GM12878 (cell line): Measurements from ENCODE around the gene ZSCAN23. TPM values are rescaled to one million over a fixed set of nuclear protein-coding genes. Genes with fewer than 3 reads are reported as not detected.

Experiments
- ATAC-seq: fragments of 200-7000 bp; cut with Tn5 transposase; 3 replicates; pipeline ENCODE4 v1.9.1; 2020; ENCODE audit warnings: mild to moderate bottlenecking, moderate library complexity
- BruUV-seq: library from RNA; stranded (reverse); fragments of 400-500 nt; replicated peaks from 2 replicates; lab custom pipeline; 2021; lab: Mats Ljungman, UMichigan
- CTCF ChIA-PET: fragments of 300-600 bp; sonication (Branson Sonifier 250); formaldehyde crosslinking; extraction: SDS; loops from one replicate; lab custom pipeline; 2021; ENCODE audit warnings: inconsistent platforms; lab: Yijun Ruan, JAX
- POLR2A ChIA-PET: fragments of 350-600 bp; formaldehyde crosslinking; extraction: SDS; loops from one replicate; lab custom pipeline; 2021; ENCODE audit warnings: inconsistent platforms; lab: Charles Lee
- RAD21 ChIA-PET: fragments of 300-600 bp; sonication (Branson Sonifier 250); formaldehyde crosslinking; loops from one replicate; lab custom pipeline; 2023; ENCODE audit warnings: antibody characterized with exemption; ENCODE audit not compliant: unreplicated experiment; lab: Charles Lee
- SMC1A ChIA-PET: fragments of 300-600 bp; sonication (Branson Sonifier 250); formaldehyde crosslinking; loops from one replicate; lab custom pipeline; 2023; ENCODE audit not compliant: unreplicated experiment, uncharacterized antibody; lab: Charles Lee
- DNase-seq: peaks from one replicate; pipeline ENCODE4 v3.0.0-alpha.2; 2011; ENCODE audit warnings: low read depth, low spot score
- FAIRE-seq: peaks from 3 replicates; lab custom pipeline; 2011; peaks lifted over from hg19 to GRCh38; lab: Jason Lieb, UNC
- H2AFZ ChIP-seq: 2 replicates; pipeline ENCODE4 v1.6.0; 2011; ENCODE audit warnings: low read depth, low read length, control low read depth; ENCODE audit not compliant: control insufficient read depth
- H3K27ac ChIP-seq: 2 replicates; pipeline ENCODE4 v1.5.1; 2011; ENCODE audit warnings: control low read depth; ENCODE audit not compliant: control insufficient read depth, insufficient read depth
- H3K27me3 ChIP-seq, 2 experiments: replicated peaks in 1 of 2; 2 replicates each; pipeline versions ENCODE4 v1.6.0 to v1.6.1; 2011; ENCODE audit warnings: low read length in 1 of 2; ENCODE audit not compliant: control insufficient read depth in 2 of 2, insufficient read depth in 2 of 2
- H3K36me3 ChIP-seq, 2 experiments: 2 replicates each; pipeline ENCODE4 v1.5.1; 2011; ENCODE audit warnings: low read length in 1 of 2; ENCODE audit not compliant: control insufficient read depth in 2 of 2, insufficient read depth in 2 of 2
- H3K4me1 ChIP-seq: 2 replicates; pipeline ENCODE4 v1.6.1; 2011; ENCODE audit warnings: mild to moderate bottlenecking, low read length, moderate library complexity, mixed read lengths; ENCODE audit not compliant: control insufficient read depth, insufficient read depth
- H3K4me2 ChIP-seq: 2 replicates; pipeline ENCODE4 v1.6.0; 2011; ENCODE audit warnings: control low read depth; ENCODE audit not compliant: control insufficient read depth, insufficient read depth
- H3K4me3 ChIP-seq: fragments of 200-600 bp; sonication (generic); 2 replicates; pipeline ENCODE4 v1.5.1; 2016
- H3K79me2 ChIP-seq: 2 replicates; pipeline ENCODE4 v1.6.0; 2011; ENCODE audit warnings: low read length; ENCODE audit not compliant: control insufficient read depth, insufficient read depth
- H3K9ac ChIP-seq: 2 replicates; pipeline ENCODE4 v1.8.0; 2011; ENCODE audit warnings: low read length, control low read depth, mixed read lengths; ENCODE audit not compliant: control insufficient read depth, insufficient read depth
- H3K9me3 ChIP-seq: replicated peaks from 3 replicates; pipeline ENCODE4 v1.5.1; 2011; ENCODE audit warnings: mild to moderate bottlenecking, low read length; ENCODE audit not compliant: control insufficient read depth, insufficient read depth
- H4K20me1 ChIP-seq: 2 replicates; pipeline ENCODE4 v1.6.0; 2011; ENCODE audit not compliant: control insufficient read depth, insufficient read depth
- BACH1 ChIP-seq: fragments of 450-650 bp; IDR thresholded peaks from 2 replicates; pipeline ENCODE4 v1.6.1; 2017; ENCODE audit warnings: mild to moderate bottlenecking, borderline replicate concordance
- BMI1 ChIP-seq: fragments of 450-650 bp; IDR thresholded peaks from 2 replicates; pipeline ENCODE4 v1.6.1; 2016; ENCODE audit warnings: mild to moderate bottlenecking, moderate library complexity, borderline replicate concordance
- CEBPB ChIP-seq, 2 experiments: fragments of 150-350 bp in 1 of 2; IDR thresholded peaks; 2 replicates each; pipeline ENCODE4 v1.6.1; 2012 to 2014; ENCODE audit warnings: low read depth in 2 of 2, low read length in 2 of 2, borderline replicate concordance in 1 of 2, inconsistent platforms in 1 of 2
- CHD1 ChIP-seq: IDR thresholded peaks from 2 replicates; pipeline ENCODE4 v1.6.1; 2012; ENCODE audit warnings: low read depth, low read length, improper control_type of control experiment
- MTA2 ChIP-seq: fragments of 450-650 bp; IDR thresholded peaks from 2 replicates; pipeline ENCODE4 v1.6.1; 2016; ENCODE audit warnings: low read depth, mild to moderate bottlenecking, moderate library complexity
- NFIC ChIP-seq: IDR thresholded peaks from 2 replicates; pipeline ENCODE4 v1.6.1; 2012; ENCODE audit warnings: low read depth, mild to moderate bottlenecking, inconsistent platforms, low read length, moderate library complexity
- NR2F1 ChIP-seq: fragments of 450-650 bp; conservative IDR thresholded peaks from 2 replicates; pipeline ENCODE4 v1.6.1; 2017; ENCODE audit warnings: mild to moderate bottlenecking
- RAD51 ChIP-seq: fragments of 450-650 bp; IDR thresholded peaks from 2 replicates; pipeline ENCODE4 v1.6.1; 2016; ENCODE audit warnings: moderate library complexity, mild to moderate bottlenecking, inconsistent platforms
- RBBP5 ChIP-seq: fragments of 200-600 bp; sonication (generic); conservative IDR thresholded peaks from 2 replicates; pipeline ENCODE4 v1.6.1; 2016
- SRF ChIP-seq, 2 experiments: IDR thresholded peaks; 2 replicates each; pipeline ENCODE4 v1.6.1; 2011; ENCODE audit warnings: low read depth in 2 of 2, low read length in 2 of 2, mild to moderate bottlenecking in 1 of 2, moderate library complexity in 1 of 2
- SUPT20H ChIP-seq: IDR thresholded peaks from 2 replicates; pipeline ENCODE4 v1.6.1; 2011; ENCODE audit warnings: low read depth, mild to moderate bottlenecking, low read length, moderate library complexity, borderline replicate concordance; ENCODE audit not compliant: control insufficient read depth
- SUZ12 ChIP-seq: fragments of 200-600 bp; sonication (generic); IDR thresholded peaks from one replicate; pipeline ENCODE4 v1.6.1; 2018; ENCODE audit warnings: antibody characterized with exemption, mild to moderate bottlenecking; ENCODE audit not compliant: unreplicated experiment
- YY1 ChIP-seq: IDR thresholded peaks from 2 replicates; pipeline ENCODE4 v1.6.1; 2011; ENCODE audit warnings: low read depth, mild to moderate bottlenecking, low read length
- WGBS: methylation state at CpG from one replicate; pipeline ENCODE4 v1.1.6; 2016; ENCODE audit warnings: low lambda C conversion rate; ENCODE audit not compliant: insufficient replicate concordance, insufficient coverage; ENCODE audit errors: missing lambda C conversion rate; 5-methylcytosine and 5-hydroxymethylcytosine counted together
- in situ Hi-C: fragments of 300-500 bp; cut with MboI; formaldehyde crosslinking; loops from 9 replicates; pipeline ENCODE4 v1.14.3; 2018; ENCODE audit warnings: mixed read lengths
- intact Hi-C: fragments of 100-400 bp; cut with micrococcal nuclease; formaldehyde crosslinking; loops from one replicate; pipeline ENCODE4 v1.14.2; 2022; ENCODE audit not compliant: unreplicated experiment
- polyA plus RNA-seq, 11 experiments: library from polyadenylated mRNA; depleted of rRNA in 4 of 11; unstranded in 6 of 11; stranded (reverse) in 5 of 11; fragments of >200 nt; fragmentation: Nextera tagmentation in 4 of 11; fragmentation: Illumina TruSeq in 1 of 11; extraction: Ambion mirVana in 4 of 11; extraction: Trizol in 1 of 11; gene quantifications; 1 replicate in 1 of 11; 2 replicates in 10 of 11; pipeline versions ENCODE4 v1.2.1 to v1.2.3, GENCODE V29; 2011 to 2016; ENCODE audit warnings: inconsistent platforms in 2 of 11, missing spikeins in 2 of 11, low read depth in 1 of 11
- total RNA-seq, 4 experiments: library from RNA; depleted of rRNA in 3 of 4; stranded (reverse); fragments of >200 nt in 3 of 4; fragmentation: Illumina TruSeq in 1 of 4; extraction: Trizol in 1 of 4; gene quantifications; 2 replicates each; pipeline versions ENCODE4 v1.2.1 to v1.2.3, GENCODE V29; 2013 to 2021
- TF ChIP-seq, protein P1 (sequence below), 3 experiments: IDR thresholded peaks in 2 of 3; conservative IDR thresholded peaks in 1 of 3; 2 replicates each; pipeline ENCODE4 v1.5.1; 2011; ENCODE audit warnings: low read depth in 3 of 3, low read length in 3 of 3, mild to moderate bottlenecking in 3 of 3, control low read depth in 2 of 3, moderate library complexity in 2 of 3, inconsistent platforms in 1 of 3, mixed read lengths in 1 of 3; ENCODE audit not compliant: control insufficient read depth in 2 of 3, insufficient read depth in 1 of 3; ENCODE audit errors: extremely low read depth in 1 of 3
- TF ChIP-seq, protein P2 (sequence below): fragments of 450-650 bp; IDR thresholded peaks from 2 replicates; pipeline ENCODE4 v1.6.1; 2014; ENCODE audit warnings: mild to moderate bottlenecking
- TF ChIP-seq, protein P3 (sequence below): fragments of 450-650 bp; IDR thresholded peaks from 2 replicates; pipeline ENCODE4 v1.6.1; 2018; ENCODE audit warnings: borderline replicate concordance, mild to moderate bottlenecking; ENCODE audit not compliant: partially characterized antibody
- TF ChIP-seq, protein P4 (sequence below): IDR thresholded peaks from 2 replicates; pipeline ENCODE4 v1.6.1; 2011; ENCODE audit warnings: low read depth, low read length, improper control_type of control experiment, borderline replicate concordance

ZSCAN23 gene
- total and polyA plus RNA-seq, 10 of the 15 experiments (the other 5 are each of a cell fraction or from before 2014, with no cell fraction given), result 0.04 to 2.3 (median 0.84) TPM

DNA sequence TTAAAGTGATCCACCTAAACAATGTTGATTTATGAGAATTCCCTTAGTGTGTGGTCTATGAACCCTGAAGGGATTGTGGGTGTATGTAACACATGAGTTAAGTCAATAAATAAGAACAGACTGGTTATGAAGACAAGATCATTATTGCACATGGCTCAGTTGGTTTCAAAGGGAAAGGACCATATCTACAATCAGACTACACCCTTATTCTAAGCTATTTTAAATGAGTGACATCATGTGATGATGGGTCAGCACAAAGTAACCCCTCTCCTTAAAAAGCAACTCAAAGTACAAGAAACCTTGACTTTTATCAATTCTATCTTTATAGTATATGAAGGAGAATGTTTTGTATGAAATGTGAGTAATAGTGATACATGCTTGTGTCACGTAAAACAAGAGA, 15.3 kb upstream of the ZSCAN23 start:
- Histone ChIP-seq H2AFZ (no peak overlapping the region), H3K36me3 (no peaks in the 10 kb centered on the region), H3K9ac (no peak overlapping the region), H3K27ac (no peak overlapping the region), H3K9me3 (no peaks in the 10 kb centered on the region; the same call in 2 of the 3 replicates), H3K4me1 (no peaks in the 10 kb centered on the region), H4K20me1 (no peaks in the 10 kb centered on the region), H3K79me2 (no peaks in the 10 kb centered on the region), H3K4me2 (no peak overlapping the region), H3K4me3 (no peak overlapping the region), H3K27me3 (peaks cover 0 to 2% of the 10 kb centered on the region in 2 experiments; a peak in 1 of 4 replicates)
- DNase-seq (no peak), FAIRE-seq (no peak), ATAC-seq (no peak)
- SMC1A ChIA-PET, result no interaction called here
- BruUV-seq, result no TSS peak
- RAD21 ChIA-PET, result no interaction called here
- POLR2A ChIA-PET, result no interaction called here
- CTCF ChIA-PET, result no interaction called here
- WGBS, result 0% methylated on average over 1 of the region's 1 CpG
- in situ Hi-C loops, result no loop called here
- intact Hi-C loops, result no loop called here
- TF ChIP-seq BACH1 (no peak), RBBP5 (no peak), MTA2 (no peak), BMI1 (no peak), CEBPB (IDR thresholded peaks at IDR 0.05; ENCODE audit: borderline replicate concordance in 1 of 2, low read depth in 2 of 2, low read length in 2 of 2) (no peak), SUPT20H (no peak), SRF (IDR thresholded peaks at IDR 0.05; ENCODE audit: low read depth in 2 of 2, low read length in 2 of 2) (no peak), CHD1 (no peak), YY1 (no peak), NFIC (no peak), RAD51 (no peak), NR2F1 (no peak), SUZ12 (no peak)
- TF ChIP-seq, protein P1, sequence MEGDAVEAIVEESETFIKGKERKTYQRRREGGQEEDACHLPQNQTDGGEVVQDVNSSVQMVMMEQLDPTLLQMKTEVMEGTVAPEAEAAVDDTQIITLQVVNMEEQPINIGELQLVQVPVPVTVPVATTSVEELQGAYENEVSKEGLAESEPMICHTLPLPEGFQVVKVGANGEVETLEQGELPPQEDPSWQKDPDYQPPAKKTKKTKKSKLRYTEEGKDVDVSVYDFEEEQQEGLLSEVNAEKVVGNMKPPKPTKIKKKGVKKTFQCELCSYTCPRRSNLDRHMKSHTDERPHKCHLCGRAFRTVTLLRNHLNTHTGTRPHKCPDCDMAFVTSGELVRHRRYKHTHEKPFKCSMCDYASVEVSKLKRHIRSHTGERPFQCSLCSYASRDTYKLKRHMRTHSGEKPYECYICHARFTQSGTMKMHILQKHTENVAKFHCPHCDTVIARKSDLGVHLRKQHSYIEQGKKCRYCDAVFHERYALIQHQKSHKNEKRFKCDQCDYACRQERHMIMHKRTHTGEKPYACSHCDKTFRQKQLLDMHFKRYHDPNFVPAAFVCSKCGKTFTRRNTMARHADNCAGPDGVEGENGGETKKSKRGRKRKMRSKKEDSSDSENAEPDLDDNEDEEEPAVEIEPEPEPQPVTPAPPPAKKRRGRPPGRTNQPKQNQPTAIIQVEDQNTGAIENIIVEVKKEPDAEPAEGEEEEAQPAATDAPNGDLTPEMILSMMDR (IDR thresholded peaks at IDR 0.05 in 2 of 3, conservative IDR thresholded peaks at IDR 0.05 in 1 of 3; ENCODE audit: control insufficient read depth in 2 of 3, extremely low read depth in 1 of 3, insufficient read depth in 1 of 3, low read depth in 3 of 3, low read length in 3 of 3), result no peak
- TF ChIP-seq, protein P2, sequence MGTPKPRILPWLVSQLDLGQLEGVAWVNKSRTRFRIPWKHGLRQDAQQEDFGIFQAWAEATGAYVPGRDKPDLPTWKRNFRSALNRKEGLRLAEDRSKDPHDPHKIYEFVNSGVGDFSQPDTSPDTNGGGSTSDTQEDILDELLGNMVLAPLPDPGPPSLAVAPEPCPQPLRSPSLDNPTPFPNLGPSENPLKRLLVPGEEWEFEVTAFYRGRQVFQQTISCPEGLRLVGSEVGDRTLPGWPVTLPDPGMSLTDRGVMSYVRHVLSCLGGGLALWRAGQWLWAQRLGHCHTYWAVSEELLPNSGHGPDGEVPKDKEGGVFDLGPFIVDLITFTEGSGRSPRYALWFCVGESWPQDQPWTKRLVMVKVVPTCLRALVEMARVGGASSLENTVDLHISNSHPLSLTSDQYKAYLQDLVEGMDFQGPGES, result no peak
- TF ChIP-seq, protein P3, sequence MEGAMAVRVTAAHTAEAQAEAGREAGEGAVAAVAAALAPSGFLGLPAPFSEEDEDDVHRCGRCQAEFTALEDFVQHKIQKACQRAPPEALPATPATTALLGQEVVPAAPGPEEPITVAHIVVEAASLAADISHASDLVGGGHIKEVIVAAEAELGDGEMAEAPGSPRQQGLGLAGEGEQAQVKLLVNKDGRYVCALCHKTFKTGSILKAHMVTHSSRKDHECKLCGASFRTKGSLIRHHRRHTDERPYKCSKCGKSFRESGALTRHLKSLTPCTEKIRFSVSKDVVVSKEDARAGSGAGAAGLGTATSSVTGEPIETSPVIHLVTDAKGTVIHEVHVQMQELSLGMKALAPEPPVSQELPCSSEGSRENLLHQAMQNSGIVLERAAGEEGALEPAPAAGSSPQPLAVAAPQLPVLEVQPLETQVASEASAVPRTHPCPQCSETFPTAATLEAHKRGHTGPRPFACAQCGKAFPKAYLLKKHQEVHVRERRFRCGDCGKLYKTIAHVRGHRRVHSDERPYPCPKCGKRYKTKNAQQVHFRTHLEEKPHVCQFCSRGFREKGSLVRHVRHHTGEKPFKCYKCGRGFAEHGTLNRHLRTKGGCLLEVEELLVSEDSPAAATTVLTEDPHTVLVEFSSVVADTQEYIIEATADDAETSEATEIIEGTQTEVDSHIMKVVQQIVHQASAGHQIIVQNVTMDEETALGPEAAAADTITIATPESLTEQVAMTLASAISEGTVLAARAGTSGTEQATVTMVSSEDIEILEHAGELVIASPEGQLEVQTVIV, result no peak
- TF ChIP-seq, protein P4, sequence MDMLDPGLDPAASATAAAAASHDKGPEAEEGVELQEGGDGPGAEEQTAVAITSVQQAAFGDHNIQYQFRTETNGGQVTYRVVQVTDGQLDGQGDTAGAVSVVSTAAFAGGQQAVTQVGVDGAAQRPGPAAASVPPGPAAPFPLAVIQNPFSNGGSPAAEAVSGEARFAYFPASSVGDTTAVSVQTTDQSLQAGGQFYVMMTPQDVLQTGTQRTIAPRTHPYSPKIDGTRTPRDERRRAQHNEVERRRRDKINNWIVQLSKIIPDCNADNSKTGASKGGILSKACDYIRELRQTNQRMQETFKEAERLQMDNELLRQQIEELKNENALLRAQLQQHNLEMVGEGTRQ, result no peak
